SU-DHL-6 (cell line): ENCODE results near the gene MKS1.

Source experiments
- H2AFZ ChIP-seq: fragments of 200-600 bp; sonication (generic); 2 replicates; pipeline ENCODE4 v1.6.1; 2014; ENCODE audit warnings: low read depth, mild to moderate bottlenecking, moderate library complexity, mixed read lengths, antibody characterized with exemption, low read length; ENCODE audit not compliant: severe bottlenecking
- H3F3A ChIP-seq: fragments of 200-600 bp; shearing (Covaris generic); 2 replicates; pipeline ENCODE4 v1.6.0; 2016; ENCODE audit warnings: antibody characterized with exemption, mild to moderate bottlenecking; ENCODE audit not compliant: insufficient read depth
- H3K27ac ChIP-seq: fragments of 200-600 bp; sonication (generic); 2 replicates; pipeline ENCODE4 v1.5.1; 2016; ENCODE audit warnings: low read depth, mild to moderate bottlenecking, low read length, moderate library complexity, mixed read lengths
- H3K27me3 ChIP-seq: fragments of 200-600 bp; sonication (generic), shearing (Covaris generic); 2 replicates; pipeline ENCODE4 v1.6.0; 2014; ENCODE audit warnings: mild to moderate bottlenecking, low read length
- H3K36me3 ChIP-seq: fragments of 200-600 bp; sonication (generic); 2 replicates; pipeline ENCODE4 v1.6.1; 2014; ENCODE audit warnings: mild to moderate bottlenecking, low read length, mixed read lengths
- H3K4me2 ChIP-seq: fragments of 300-600, 200-600 bp; shearing (Covaris generic), sonication (generic); 2 replicates; pipeline ENCODE4 v1.6.0; 2014; ENCODE audit warnings: low read length, low read depth, mild to moderate bottlenecking; ENCODE audit not compliant: poor library complexity, severe bottlenecking
- H3K4me3 ChIP-seq: fragments of 200-600 bp; sonication (generic); 2 replicates; pipeline ENCODE4 v1.5.1; 2014; ENCODE audit warnings: antibody characterized with exemption, low read length, mild to moderate bottlenecking, mixed read lengths; ENCODE audit not compliant: insufficient read depth, poor library complexity, severe bottlenecking
- H3K79me2 ChIP-seq: fragments of 200-600 bp; sonication (generic); 2 replicates; pipeline ENCODE4 v1.6.1; 2014; ENCODE audit warnings: mild to moderate bottlenecking, low read length, moderate library complexity; ENCODE audit not compliant: insufficient read depth
- H3K9ac ChIP-seq: fragments of 200-600 bp; sonication (generic); 2 replicates; pipeline ENCODE4 v1.7.0; 2014; ENCODE audit warnings: mild to moderate bottlenecking, low read length
- H3K9me2 ChIP-seq: fragments of 200-600 bp; sonication (generic); replicated peaks from 2 replicates; pipeline ENCODE4 v1.6.1; 2014; ENCODE audit warnings: low read length; ENCODE audit not compliant: insufficient read depth
- H3K9me3 ChIP-seq: fragments of 200-600 bp; sonication (generic); 2 replicates; pipeline ENCODE4 v1.6.1; 2014; ENCODE audit warnings: low read length, mixed read lengths; ENCODE audit not compliant: insufficient read depth
- H4K20me1 ChIP-seq: fragments of 200-600 bp; sonication (generic); 2 replicates; pipeline ENCODE4 v1.6.1; 2014; ENCODE audit warnings: low read depth, mild to moderate bottlenecking, antibody characterized with exemption, low read length, moderate library complexity, mixed read lengths
- CTCF ChIP-seq: fragments of 200-600 bp; sonication (generic); IDR thresholded peaks from one replicate; pipeline ENCODE4 v1.5.1; 2017; ENCODE audit warnings: antibody characterized with exemption, mild to moderate bottlenecking, low read length, moderate library complexity; ENCODE audit not compliant: insufficient read depth, poor library complexity, severe bottlenecking
- EZH2phosphoT487 ChIP-seq: fragments of 200-600 bp; sonication (generic), shearing (Covaris generic); conservative IDR thresholded peaks from 2 replicates; pipeline ENCODE4 v1.6.1; 2018; ENCODE audit warnings: mild to moderate bottlenecking, antibody characterized with exemption, low read length, moderate library complexity, mixed read lengths

Gene MKS1

GRCh38 chr17:58174871-58175270 lies 44.2 kb downstream of the MKS1 start:
- Histone ChIP-seq H3K9ac (no peak overlapping the region), H3K79me2 (no peaks in the 10 kb centered on the region), H2AFZ (no peak overlapping the region), H3K36me3 (no peaks in the 10 kb centered on the region), H3K4me2 (no peak overlapping the region), H3K9me3 (no peaks in the 10 kb centered on the region), H4K20me1 (no peaks in the 10 kb centered on the region), H3K27ac (no peak overlapping the region), H3K9me2 (no peaks in the 10 kb centered on the region), H3K4me3 (no peak overlapping the region), H3F3A (no peaks in the 10 kb centered on the region), H3K27me3 (no peaks in the 10 kb centered on the region)
- TF ChIP-seq CTCF, result no peak

GRCh38 chr17:58172369-58173071 lies 46.5 kb downstream of the MKS1 start:
- Histone ChIP-seq H3K4me3 (no peak overlapping the region), H3K79me2 (no peaks in the 10 kb centered on the region), H3K9ac (no peak overlapping the region), H3K9me3 (no peaks in the 10 kb centered on the region), H3F3A (no peaks in the 10 kb centered on the region), H2AFZ (no peak overlapping the region), H3K9me2 (no peaks in the 10 kb centered on the region), H3K36me3 (no peaks in the 10 kb centered on the region), H3K27ac (no peak overlapping the region), H4K20me1 (no peaks in the 10 kb centered on the region), H3K27me3 (no peaks in the 10 kb centered on the region), H3K4me2 (no peak overlapping the region)
- TF ChIP-seq EZH2phosphoT487 (no peak), CTCF (peak; percentile 72)

GRCh38 chr17:58170622-58171021 lies 48.4 kb downstream of the MKS1 start:
- H3F3A ChIP-seq, result no peaks in the 10 kb centered on the region
- no peaks in the 10 kb centered on the region for H3K36me3 ChIP-seq
- no peak overlapping the region for H3K4me2 ChIP-seq
- H3K9ac ChIP-seq, result no peak overlapping the region
- no peaks in the 10 kb centered on the region for H4K20me1 ChIP-seq
- H3K4me3 ChIP-seq, result no peak overlapping the region
- TF ChIP-seq CTCF (no peak), EZH2phosphoT487 (no peak)
- H3K9me3 ChIP-seq, result no peaks in the 10 kb centered on the region
- H3K9me2 ChIP-seq, result no peaks in the 10 kb centered on the region
- no peaks in the 10 kb centered on the region for H3K27me3 ChIP-seq
- H3K79me2 ChIP-seq, result no peaks in the 10 kb centered on the region
- no peak overlapping the region for H3K27ac ChIP-seq
- H2AFZ ChIP-seq, result no peak overlapping the region
